HG03439 (cell line): Measurements from ENCODE around the gene ZFAND2B.
"Not testable (repeated sequence)": the region's sequence is repeated elsewhere in the genome, so short reads cannot be mapped to it uniquely, and the experiment has no call there.

Experiments used
- ATAC-seq: cut with Tn5 transposase; IDR thresholded peaks from one replicate; pipeline ENCODE4 v1.9.1; 2021; ENCODE audit warnings: mild to moderate bottlenecking, moderate library complexity; ENCODE audit not compliant: unreplicated experiment

The ZFAND2B gene

GRCh38 chr2:219175928-219176817 lies 30.4 kb upstream of the ZFAND2B start:
- peak; percentile 8 for ATAC-seq

- ATAC-seq, result peak; percentile 67
Measured at GRCh38 chr2:219176818-219177551, 29.6 kb upstream of the ZFAND2B start, which contains the start of gene CNPPD1. Gene CNPPD1, minus strand, starts transcription at chr2:219176925. Its CDS starts 97 bp downstream, at chr2:219176828.

GRCh38 chr2:219177552-219178376 lies 28.8 kb upstream of the ZFAND2B start, which contains the start of gene RETREG2:
Gene RETREG2, plus strand, starts transcription at chr2:219178275. Its CDS starts 78 bp downstream, at chr2:219178353.
- ATAC-seq, result peak; percentile 40

- peak; percentile 27 for ATAC-seq
Measured at GRCh38 chr2:219178377-219179175, 28.0 kb upstream of the ZFAND2B start.

GRCh38 chr2:219179601-219180465 lies 26.7 kb upstream of the ZFAND2B start:
- no peak for ATAC-seq

DNA sequence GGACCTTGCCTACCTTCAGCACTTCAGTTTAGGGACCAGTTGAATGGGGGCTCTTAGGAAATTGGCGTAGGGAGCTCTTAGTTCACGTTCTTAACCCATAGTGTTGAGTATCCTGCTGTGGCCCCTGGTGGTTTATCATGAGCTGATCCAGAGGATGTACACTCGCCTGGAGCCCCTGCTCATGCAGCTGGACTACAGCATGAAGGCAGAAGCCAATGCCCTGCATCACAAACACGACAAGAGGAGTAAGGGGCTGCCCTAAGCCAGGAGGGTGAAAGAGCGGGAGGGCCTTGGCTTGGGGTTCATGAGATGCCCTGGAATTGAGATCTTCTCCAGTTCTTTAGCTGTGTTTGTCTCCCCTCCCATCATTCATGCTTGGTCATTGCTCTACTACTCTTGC lies 25.6 kb upstream of the ZFAND2B start:
- ATAC-seq, result no peak

DNA sequence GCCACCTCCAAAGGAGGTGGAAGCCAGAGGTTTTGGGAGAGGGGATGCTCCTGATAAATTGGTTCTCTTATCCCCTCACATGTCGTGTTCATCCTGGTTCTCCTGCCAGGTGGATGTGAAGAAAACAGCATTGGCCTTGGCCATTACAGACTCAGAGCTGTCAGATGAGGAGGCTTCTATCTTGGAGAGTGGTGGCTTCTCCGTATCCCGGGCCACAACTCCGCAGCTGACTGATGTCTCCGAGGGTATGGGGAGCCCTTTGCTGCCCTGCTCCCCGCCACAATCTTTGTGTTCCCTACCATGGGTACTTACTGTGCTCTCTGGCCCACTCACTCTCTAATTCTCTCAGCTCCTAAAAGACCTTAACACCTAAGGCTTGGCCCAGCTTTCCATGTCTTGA lies 25.1 kb upstream of the ZFAND2B start:
- no peak for ATAC-seq

DNA sequence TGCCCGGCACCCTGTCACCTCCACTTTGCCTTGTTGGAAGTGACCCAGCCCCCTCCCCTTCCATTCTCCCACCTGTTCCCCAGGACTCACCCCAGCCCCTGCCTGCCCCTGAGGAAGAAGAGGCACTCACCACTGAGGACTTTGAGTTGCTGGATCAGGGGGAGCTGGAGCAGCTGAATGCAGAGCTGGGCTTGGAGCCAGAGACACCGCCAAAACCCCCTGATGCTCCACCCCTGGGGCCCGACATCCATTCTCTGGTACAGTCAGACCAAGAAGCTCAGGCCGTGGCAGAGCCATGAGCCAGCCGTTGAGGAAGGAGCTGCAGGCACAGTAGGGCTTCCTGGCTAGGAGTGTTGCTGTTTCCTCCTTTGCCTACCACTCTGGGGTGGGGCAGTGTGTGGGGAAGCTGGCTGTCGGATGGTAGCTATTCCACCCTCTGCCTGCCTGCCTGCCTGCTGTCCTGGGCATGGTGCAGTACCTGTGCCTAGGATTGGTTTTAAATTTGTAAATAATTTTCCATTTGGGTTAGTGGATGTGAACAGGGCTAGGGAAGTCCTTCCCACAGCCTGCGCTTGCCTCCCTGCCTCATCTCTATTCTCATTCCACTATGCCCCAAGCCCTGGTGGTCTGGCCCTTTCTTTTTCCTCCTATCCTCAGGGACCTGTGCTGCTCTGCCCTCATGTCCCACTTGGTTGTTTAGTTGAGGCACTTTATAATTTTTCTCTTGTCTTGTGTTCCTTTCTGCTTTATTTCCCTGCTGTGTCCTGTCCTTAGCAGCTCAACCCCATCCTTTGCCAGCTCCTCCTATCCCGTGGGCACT lies 24.0 kb upstream of the ZFAND2B start:
- no peak for ATAC-seq

GRCh38 chr2:219183151-219183772 lies 23.3 kb upstream of the ZFAND2B start:
- ATAC-seq, result no peak

DNA sequence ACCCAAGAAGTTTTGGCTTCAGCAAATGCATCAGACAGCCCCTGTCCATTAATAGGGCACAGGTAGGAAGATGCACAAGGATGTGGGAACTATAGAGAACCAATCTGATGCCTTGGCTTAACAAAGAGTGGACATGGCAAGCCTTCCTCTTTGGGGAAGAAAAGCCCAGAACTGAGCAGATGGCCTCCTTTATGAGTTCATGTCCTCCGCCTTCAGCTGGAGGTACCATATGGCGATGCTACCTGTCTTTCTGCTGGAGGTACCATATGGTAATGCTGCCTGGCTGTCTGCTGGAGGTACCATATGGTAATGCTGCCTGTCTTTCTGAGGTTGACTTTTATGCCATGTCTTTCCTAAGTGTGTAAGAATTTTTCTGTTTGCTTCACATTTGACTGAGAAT lies 22.5 kb upstream of the ZFAND2B start:
- ATAC-seq, result no peak

GRCh38 chr2:219186754-219187456 lies 19.7 kb upstream of the ZFAND2B start:
- ATAC-seq, result no peak

DNA sequence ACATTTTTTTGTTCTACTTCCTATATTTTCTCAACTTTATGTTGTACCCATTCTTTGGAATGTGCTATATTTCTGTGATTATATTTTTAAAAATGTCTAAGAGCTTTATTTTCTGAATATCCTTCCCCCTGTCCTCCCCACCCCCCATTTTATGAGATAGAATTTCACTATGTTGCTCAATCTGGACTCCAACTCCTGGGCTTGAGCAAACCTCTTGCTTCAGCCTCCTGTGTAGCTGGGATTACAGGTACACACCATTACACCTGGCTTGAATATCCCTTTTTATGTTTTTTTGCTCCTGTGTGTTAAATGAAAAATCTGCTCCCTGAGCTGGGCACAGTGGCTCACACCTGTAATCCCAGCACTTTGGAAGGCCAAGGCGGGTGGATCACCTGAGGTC lies 9.2 kb upstream of the ZFAND2B start:
- no peak for ATAC-seq

DNA sequence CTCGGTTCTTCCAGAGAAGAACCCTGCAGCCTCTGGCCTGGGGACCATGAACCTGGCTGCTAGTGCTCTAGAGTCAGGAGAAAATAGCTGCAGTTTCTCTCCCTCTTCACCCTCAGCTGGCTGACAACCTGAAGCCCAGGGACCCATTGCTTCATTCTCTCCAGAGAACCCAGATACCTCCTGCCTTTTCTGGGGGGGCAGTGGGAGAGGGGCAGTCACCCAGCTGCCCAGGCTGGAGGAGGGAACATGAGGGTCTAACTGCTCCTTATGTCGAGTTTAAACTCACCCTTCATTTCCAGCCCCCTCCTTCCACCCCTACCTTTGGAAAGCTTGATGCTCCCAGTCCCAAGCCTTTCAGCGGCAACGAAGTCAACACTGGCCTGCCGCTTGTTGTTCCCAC lies 7.6 kb upstream of the ZFAND2B start:
- ATAC-seq, result no peak

GRCh38 chr2:219199470-219200211 lies 6.9 kb upstream of the ZFAND2B start:
- no peak for ATAC-seq

DNA sequence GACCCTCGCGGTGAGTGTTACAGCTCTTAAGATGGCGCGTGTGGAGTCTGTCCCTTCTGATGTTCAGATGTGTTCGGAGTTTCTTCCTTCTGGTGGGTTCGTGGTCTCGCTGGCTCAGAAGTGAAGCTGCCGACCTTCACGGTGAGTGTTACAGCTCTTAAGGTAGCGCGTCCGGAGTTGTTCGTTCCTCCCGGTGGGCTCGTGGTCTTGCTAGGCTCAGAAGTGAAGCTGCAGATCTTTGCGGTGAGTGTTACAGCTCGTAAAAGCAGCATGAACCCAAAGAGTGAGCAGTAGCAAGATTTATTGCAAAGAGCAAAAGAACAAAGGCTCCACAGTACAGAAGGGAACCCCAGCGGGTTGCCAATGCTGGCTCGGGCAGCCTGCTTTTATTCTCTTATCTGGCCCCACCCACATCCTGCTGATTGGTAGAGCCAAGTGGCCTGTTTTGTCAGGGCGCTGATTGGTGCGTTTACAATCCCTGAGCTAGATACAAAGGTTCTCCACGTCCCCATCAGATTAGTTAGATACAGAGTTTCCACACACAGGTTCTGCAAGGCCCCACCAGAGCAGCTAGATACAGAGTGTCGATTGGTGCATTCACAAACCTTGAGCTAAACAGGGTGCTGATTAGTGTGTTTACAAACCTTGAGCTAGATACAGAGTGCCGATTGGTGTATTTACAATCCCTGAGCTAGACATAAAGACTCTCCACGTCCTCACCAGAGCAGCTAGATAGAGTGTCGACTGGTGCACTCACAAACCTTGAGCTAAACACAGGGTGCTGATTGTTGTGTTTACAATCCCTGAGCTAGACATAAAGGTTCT lies 5.9 kb upstream of the ZFAND2B start:
- ATAC-seq, result not testable (repeated sequence)

GRCh38 chr2:219201331-219201730 lies 5.3 kb upstream of the ZFAND2B start:
- not testable (repeated sequence) for ATAC-seq
